Dendritic cell treated with granulocyte-macrophage colony-stimulating factor and Interleukin-4, amounts not matched to agents 40 ng/mL and 50 ng/mL, for 4 days (primary cell): ENCODE data around the gene CCDC88B.

Experiments
- H3K27ac Mint-ChIP-seq: one replicate; pipeline ENCODE4 v1.8.0; 2022; ENCODE audit warnings: mild to moderate bottlenecking, mixed read lengths
- H3K27me3 Mint-ChIP-seq: one replicate; pipeline ENCODE4 v1.8.0; 2022; ENCODE audit warnings: mild to moderate bottlenecking, mixed read lengths
- H3K36me3 Mint-ChIP-seq: one replicate; pipeline ENCODE4 v1.8.0; 2022; ENCODE audit warnings: low read depth, mixed read lengths
- H3K4me1 Mint-ChIP-seq: one replicate; pipeline ENCODE4 v1.8.0; 2022; ENCODE audit warnings: low read depth, mixed read lengths
- H3K4me3 Mint-ChIP-seq: one replicate; pipeline ENCODE4 v1.8.0; 2022; ENCODE audit warnings: mild to moderate bottlenecking, moderate library complexity, mixed read lengths
- H3K9me3 Mint-ChIP-seq: one replicate; pipeline ENCODE4 v1.8.0; 2022; ENCODE audit warnings: mixed read lengths
- intact Hi-C: fragments of 100-400 bp; cut with micrococcal nuclease; formaldehyde crosslinking; loops from one replicate; pipeline ENCODE4 v1.15.0; 2022

CCDC88B gene

GRCh38 chr11:64376071-64376470 is 36.1 kb downstream of the CCDC88B start:
- peaks cover 16% of the 10 kb centered on the region for H3K36me3 Mint-ChIP-seq
- no peak overlapping the region for H3K4me3 Mint-ChIP-seq
- H3K9me3 Mint-ChIP-seq, result no peaks in the 10 kb centered on the region
- H3K27me3 Mint-ChIP-seq, result no peaks in the 10 kb centered on the region
- H3K27ac Mint-ChIP-seq, result no peak overlapping the region
- H3K4me1 Mint-ChIP-seq, result peaks cover 13% of the 10 kb centered on the region
- intact Hi-C loops, result no loop called here

DNA sequence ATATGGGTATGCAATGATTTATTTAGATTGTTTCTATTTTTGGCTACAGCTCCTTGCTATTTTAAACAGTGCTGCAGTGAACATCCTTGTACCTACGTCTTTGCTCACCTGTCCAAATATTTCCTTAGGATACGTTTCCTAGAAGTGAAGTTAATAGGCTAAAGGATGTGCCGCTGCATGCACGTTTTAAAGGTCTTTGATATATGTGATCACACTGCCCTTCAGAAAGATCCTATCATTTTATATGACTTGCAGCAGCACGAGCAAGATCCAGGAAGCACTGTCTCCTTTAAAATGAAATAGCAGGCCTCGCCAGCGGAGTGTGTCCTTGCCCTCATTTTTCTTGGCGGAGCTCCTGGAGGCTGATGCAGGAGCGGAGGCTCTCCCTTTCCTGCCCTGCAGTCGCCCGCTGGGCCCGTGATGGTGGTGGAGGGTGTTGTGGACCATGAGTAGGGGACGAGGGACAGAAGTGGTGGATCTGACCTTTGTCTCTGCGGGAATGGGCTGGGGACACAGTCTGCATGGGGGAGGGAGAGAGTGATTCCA is 38.4 kb downstream of the CCDC88B start:
- no peaks in the 10 kb centered on the region for H3K9me3 Mint-ChIP-seq
- H3K36me3 Mint-ChIP-seq, result no peaks in the 10 kb centered on the region
- H3K4me1 Mint-ChIP-seq, result peaks cover 4% of the 10 kb centered on the region
- H3K27ac Mint-ChIP-seq, result no peak overlapping the region
- H3K27me3 Mint-ChIP-seq, result peaks cover 5% of the 10 kb centered on the region
- intact Hi-C loops, result no loop called here
- H3K4me3 Mint-ChIP-seq, result no peak overlapping the region

DNA sequence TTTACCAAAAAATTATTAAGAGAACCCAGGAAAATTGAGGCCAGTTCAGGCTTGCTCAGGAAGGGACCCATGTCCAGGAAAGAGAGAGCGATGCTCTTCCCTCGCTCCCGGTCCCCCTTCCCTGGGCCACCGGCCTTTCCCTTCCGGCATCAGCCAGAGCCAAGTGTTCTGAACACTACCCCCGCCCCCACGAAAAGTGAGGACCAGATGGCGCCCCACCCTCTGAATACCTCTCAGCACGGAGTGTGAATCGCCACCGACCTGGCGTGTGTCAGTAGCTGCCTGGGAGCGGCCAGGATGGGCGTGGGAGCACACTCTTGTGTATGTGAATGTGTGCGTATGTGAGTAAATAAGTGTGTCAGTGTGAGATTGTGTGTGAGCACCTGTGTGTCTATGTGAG is 39.2 kb downstream of the CCDC88B start:
- Mint-ChIP-seq H3K27me3 (peaks cover 9% of the 10 kb centered on the region), H3K27ac (no peak overlapping the region), H3K4me1 (no peaks in the 10 kb centered on the region), H3K9me3 (no peaks in the 10 kb centered on the region), H3K36me3 (no peaks in the 10 kb centered on the region), H3K4me3 (no peak overlapping the region)
- intact Hi-C loops, result no loop called here

DNA sequence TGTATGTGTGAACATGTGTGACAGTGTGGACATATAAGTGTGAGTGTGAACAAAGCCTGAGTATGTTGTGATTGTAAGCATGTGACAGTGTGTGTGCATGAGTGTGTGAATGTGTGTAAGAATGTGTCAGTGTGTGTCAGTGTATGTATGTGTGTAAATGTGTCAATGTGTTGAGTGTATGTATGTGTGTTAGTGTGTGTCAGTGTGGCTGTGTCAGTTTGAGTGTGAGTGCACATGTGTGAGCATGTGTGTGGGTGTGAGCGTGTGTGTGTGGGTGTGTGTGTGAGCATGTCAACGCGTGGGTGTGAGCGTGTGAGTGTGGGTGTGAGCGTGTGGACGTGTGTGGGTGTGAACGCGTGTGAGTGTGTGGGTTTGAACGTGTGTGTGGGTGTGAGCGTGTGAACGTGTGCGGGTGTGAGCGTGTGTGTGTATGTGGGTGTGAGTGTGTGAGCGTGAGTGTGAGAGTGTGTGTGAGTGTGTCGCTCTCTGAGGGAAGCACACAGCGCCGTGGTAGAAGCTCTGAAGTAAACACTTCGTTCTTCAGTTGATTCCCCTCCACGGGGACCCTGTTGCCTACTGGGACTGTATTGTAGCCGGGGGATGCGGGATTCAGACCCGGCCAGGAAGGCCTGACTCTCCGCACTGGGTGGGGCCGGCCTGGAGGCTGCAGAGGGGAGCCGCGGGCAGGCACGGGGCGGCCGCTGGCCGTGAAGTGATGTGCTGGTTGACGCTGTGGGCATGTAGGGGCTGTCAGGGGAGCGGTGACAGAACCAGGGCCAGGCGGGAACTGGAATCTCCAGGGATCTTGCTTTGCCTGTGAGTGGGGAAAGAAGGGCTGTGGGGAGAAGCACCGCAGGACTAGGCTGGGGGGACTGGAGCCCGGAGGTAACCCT is 40.1 kb downstream of the CCDC88B start:
- intact Hi-C loops, result no loop called here
- Mint-ChIP-seq H3K9me3 (no peaks in the 10 kb centered on the region), H3K4me3 (no peak overlapping the region)

GRCh38 chr11:64381350-64381749 is 41.3 kb downstream of the CCDC88B start:
- peaks cover 15% of the 10 kb centered on the region for H3K4me1 Mint-ChIP-seq
- peaks cover 9% of the 10 kb centered on the region for H3K27me3 Mint-ChIP-seq
- no peak overlapping the region for H3K4me3 Mint-ChIP-seq
- no peak overlapping the region for H3K27ac Mint-ChIP-seq
- no peaks in the 10 kb centered on the region for H3K9me3 Mint-ChIP-seq
- intact Hi-C loops, result no loop called here
- no peaks in the 10 kb centered on the region for H3K36me3 Mint-ChIP-seq

More for the DNA sequence above, 40.1 kb downstream of the CCDC88B start:
- Mint-ChIP-seq H3K27me3 (peaks cover 9% of the 10 kb centered on the region), H3K36me3 (no peaks in the 10 kb centered on the region), H3K27ac (no peak overlapping the region), H3K4me1 (peaks cover 2% of the 10 kb centered on the region)

GRCh38 chr11:64382047-64382446 is 42.0 kb downstream of the CCDC88B start:
- H3K27ac Mint-ChIP-seq, result no peak overlapping the region
- no peaks in the 10 kb centered on the region for H3K36me3 Mint-ChIP-seq
- intact Hi-C loops, result no loop called here
- H3K9me3 Mint-ChIP-seq, result no peaks in the 10 kb centered on the region
- H3K4me3 Mint-ChIP-seq, result no peak overlapping the region
- H3K4me1 Mint-ChIP-seq, result peaks cover 22% of the 10 kb centered on the region
- H3K27me3 Mint-ChIP-seq, result peaks cover 9% of the 10 kb centered on the region

DNA sequence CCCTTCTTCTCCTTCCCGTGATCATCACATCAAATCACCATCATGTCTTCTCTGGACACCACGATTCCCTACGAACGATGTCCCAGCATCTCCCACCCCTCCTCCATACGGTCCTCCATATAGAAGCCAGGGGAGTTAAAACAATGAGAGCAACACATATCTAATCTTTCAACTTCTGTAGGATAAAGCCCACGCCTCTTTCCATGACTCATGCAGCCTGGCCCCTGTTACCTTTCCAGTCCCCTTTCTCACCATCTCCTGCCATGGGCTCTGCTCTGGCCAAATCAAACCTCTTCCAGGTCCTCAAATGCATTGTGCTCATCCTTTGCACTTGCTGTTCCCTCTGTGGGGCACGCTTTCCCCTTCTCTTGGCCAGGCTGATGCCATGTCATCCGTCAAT is 42.6 kb downstream of the CCDC88B start:
- intact Hi-C loops, result no loop called here
- no peaks in the 10 kb centered on the region for H3K9me3 Mint-ChIP-seq
- H3K27ac Mint-ChIP-seq, result no peak overlapping the region
- H3K36me3 Mint-ChIP-seq, result no peaks in the 10 kb centered on the region
- peaks cover 9% of the 10 kb centered on the region for H3K27me3 Mint-ChIP-seq
- peaks cover 25% of the 10 kb centered on the region for H3K4me1 Mint-ChIP-seq
- no peak overlapping the region for H3K4me3 Mint-ChIP-seq

- H3K27me3 Mint-ChIP-seq, result peaks cover 14% of the 10 kb centered on the region
- no peak overlapping the region for H3K27ac Mint-ChIP-seq
- no peaks in the 10 kb centered on the region for H3K36me3 Mint-ChIP-seq
- H3K4me3 Mint-ChIP-seq, result no peak overlapping the region
- intact Hi-C loops, result no loop called here
- H3K9me3 Mint-ChIP-seq, result no peaks in the 10 kb centered on the region
- peaks cover 30% of the 10 kb centered on the region for H3K4me1 Mint-ChIP-seq
Observed at GRCh38 chr11:64383580-64383979, 43.6 kb downstream of the CCDC88B start.

DNA sequence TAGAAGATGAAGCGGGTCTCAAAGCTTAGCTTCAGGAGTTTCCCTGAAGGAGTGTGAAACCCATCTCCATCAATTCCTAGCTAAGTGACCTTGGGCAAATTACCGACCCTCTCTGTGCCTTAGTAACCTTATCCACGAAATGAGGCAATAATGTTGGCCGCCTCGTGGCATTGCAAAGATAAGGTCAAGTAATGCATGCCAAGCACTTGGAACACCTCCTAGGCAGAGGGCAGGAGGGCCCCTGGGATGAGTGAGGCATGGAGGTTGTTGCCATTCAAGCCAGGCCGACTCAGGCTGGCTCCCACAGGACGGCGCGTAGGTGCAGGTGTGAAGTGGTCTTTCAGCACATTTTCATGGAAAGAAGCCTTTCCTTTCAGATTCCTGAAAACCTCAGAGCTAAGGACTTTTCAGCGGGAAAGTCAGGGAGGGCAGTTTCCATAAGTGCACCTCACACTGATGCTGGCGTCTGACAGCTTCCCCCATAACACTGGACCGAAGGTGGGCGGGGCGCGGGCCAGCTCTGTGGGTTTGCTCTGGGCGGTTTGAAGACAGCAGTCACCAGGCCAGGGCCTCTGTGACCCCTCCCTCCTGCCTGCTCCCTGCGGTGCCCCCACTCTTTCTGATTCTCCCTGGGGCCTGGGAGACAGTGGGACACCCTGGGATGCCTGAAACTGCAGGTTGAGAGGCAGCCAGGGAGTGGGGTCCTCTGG is 44.2 kb downstream of the CCDC88B start:
- no peaks in the 10 kb centered on the region for H3K36me3 Mint-ChIP-seq
- no peak overlapping the region for H3K27ac Mint-ChIP-seq
- intact Hi-C loops, result no loop called here
- peaks cover 36% of the 10 kb centered on the region for H3K4me1 Mint-ChIP-seq
- no peak overlapping the region for H3K4me3 Mint-ChIP-seq
- no peaks in the 10 kb centered on the region for H3K9me3 Mint-ChIP-seq
- peaks cover 16% of the 10 kb centered on the region for H3K27me3 Mint-ChIP-seq

GRCh38 chr11:64384981-64385944 is 45.3 kb downstream of the CCDC88B start:
- Mint-ChIP-seq H3K4me1 (peaks cover 47% of the 10 kb centered on the region), H3K9me3 (peaks cover 9% of the 10 kb centered on the region), H3K27me3 (peaks cover 21% of the 10 kb centered on the region), H3K27ac (peak overlapping the region; percentile 64), H3K4me3 (peak overlapping the region; percentile 58), H3K36me3 (peaks cover 8% of the 10 kb centered on the region)
- intact Hi-C loops, result loop anchor here (1.0 kb wide), 1 partner anchor 63 kb away; no protein-coding TSS in a partner anchor

DNA sequence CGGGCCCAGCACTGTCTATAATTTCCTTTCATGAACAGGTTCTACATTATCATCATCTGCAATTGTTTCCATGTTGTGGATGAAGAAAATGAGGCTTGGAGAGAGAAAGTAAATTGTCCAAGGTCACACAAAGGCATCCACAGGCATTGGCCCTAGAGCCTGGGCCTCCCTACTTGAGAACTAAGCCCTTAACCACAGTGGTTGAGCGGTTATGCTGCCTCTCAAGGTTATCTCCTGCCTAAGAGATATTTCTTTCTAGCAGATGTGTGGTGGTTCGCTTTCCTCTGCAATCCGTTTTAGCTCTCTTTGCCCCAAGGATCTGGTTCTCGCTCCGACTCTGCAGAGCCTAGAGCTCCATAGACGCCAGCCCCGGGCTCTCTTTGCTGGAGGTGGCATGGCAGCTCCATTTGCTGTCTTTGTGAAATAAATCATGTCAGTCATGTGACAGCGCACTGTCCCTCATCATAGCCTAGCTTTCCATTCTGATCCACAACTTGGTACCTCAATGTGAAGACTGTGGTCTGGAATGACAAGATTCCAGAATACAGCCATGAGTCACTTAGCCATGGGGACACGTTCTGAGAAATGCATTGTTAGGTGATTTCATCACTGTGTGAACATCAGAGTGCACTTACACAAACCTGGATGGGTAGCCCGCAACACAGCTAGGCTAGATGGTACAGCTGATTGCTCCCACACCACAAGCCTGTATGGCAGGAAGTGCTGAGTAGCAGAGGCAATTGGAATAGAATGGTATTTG is 46.1 kb downstream of the CCDC88B start:
- Mint-ChIP-seq H3K27ac (peak overlapping the region; percentile 64), H3K36me3 (peaks cover 8% of the 10 kb centered on the region), H3K27me3 (peaks cover 21% of the 10 kb centered on the region), H3K9me3 (peaks cover 9% of the 10 kb centered on the region), H3K4me1 (peaks cover 55% of the 10 kb centered on the region), H3K4me3 (no peak overlapping the region)
- intact Hi-C loops, result loop anchor here (1.0 kb wide), 1 partner anchor 62 kb away; no protein-coding TSS in a partner anchor

DNA sequence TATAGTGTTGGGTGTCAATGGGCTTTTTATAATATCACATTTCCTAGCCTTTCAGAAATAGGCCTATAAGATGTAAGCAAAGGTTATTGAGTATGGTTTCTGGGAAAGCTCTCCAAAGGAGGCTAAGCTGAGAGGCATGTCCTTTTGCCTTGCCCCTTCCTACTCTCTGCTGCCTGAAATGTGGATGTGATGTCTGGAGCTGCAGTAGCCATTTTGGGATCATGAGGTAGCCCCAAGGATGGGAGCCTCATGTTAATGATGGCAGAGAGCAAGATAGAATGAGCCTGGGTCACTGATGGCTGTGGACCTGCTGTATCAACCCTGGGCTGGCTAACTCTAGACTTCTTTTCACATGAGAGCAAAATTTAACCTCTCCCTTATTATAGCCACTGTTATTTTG is 47.9 kb downstream of the CCDC88B start:
- intact Hi-C loops, result no loop called here
- H3K9me3 Mint-ChIP-seq, result peaks cover 9% of the 10 kb centered on the region
- peaks cover 8% of the 10 kb centered on the region for H3K36me3 Mint-ChIP-seq
- no peak overlapping the region for H3K27ac Mint-ChIP-seq
- H3K27me3 Mint-ChIP-seq, result peaks cover 18% of the 10 kb centered on the region
- peaks cover 73% of the 10 kb centered on the region for H3K4me1 Mint-ChIP-seq
- no peak overlapping the region for H3K4me3 Mint-ChIP-seq

DNA sequence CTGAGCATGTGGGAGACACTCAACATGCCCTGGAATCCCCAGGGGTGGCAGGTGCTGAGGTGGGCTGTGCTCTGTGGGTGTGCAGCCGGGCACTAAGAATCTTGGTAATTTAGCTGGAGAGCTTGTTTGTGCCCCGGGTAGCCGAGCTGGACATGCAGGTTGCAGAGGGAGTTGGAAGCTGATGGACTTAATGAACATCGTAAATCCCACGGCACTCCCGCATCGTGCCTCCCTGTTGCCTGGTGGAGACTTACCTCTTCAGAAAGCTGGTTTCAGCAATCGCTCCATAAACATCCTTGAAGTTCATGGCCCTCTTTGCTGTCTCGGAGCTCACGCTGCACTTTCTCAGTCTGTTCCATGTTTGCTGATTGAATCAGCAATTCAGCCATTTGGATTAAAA is 48.9 kb downstream of the CCDC88B start:
- peaks cover 9% of the 10 kb centered on the region for H3K9me3 Mint-ChIP-seq
- H3K27ac Mint-ChIP-seq, result no peak overlapping the region
- H3K4me1 Mint-ChIP-seq, result peaks cover 74% of the 10 kb centered on the region
- peaks cover 8% of the 10 kb centered on the region for H3K36me3 Mint-ChIP-seq
- peaks cover 12% of the 10 kb centered on the region for H3K27me3 Mint-ChIP-seq
- intact Hi-C loops, result no loop called here
- H3K4me3 Mint-ChIP-seq, result no peak overlapping the region
